NCI-H345 (cell line): ENCODE data around the gene KSR1.

ENCODE experiments used
- DNase-seq: peaks from one replicate; lab custom pipeline; 2025; lab: John Stamatoyannopoulos, UW

KSR1 gene

DNA sequence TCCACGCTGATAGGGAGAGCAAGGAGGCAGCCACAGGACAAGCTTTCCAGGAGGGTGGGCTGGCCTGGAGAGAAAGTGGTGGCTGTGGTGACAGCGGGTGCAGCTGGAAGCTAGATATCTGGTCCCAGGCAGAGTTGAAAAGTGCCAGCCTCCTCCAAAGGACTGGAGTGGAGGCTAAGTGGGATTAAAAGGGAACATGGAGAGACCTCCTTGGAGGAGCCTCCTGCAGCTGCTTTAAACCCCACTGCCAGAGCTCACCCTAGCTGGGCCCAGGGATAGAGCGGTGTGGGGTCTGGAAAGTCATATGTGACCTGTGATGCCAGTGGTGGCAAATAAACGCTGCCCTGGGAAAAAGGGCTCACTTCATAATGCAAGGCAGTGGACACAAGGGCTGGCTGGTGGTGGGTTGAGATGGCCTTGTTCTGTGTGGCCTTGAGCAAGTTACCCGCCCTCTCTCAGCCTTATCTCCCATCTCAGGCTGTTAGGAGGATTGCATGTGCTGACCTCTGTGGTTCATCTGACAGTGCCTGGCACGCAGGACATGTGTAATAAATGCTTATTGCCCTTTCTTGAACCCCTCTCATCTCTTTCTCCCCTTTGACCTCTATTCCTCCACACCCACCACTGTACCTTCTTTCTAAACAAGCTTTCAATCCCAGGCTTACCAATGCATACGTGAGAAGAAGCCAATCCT, 113.8 kb downstream of the KSR1 start:
- no peak for DNase-seq

DNA sequence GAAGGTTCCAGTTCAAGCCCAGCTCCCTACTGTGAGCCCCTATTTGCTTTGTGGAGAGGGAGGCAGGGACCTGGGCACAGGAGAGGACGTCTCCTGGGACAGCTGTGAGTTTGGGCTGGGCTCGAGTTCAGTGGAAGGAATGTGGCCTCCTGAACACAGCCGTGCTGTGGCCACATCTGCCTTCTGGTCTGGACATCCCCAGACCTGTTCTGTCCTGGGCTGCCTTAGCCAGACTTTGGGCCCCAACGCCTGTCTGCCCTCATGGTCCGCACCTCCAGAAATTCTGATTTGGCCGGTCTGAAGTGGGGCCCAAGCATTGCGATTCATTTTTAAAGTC, 114.3 kb downstream of the KSR1 start:
- DNase-seq: no peak

DNA sequence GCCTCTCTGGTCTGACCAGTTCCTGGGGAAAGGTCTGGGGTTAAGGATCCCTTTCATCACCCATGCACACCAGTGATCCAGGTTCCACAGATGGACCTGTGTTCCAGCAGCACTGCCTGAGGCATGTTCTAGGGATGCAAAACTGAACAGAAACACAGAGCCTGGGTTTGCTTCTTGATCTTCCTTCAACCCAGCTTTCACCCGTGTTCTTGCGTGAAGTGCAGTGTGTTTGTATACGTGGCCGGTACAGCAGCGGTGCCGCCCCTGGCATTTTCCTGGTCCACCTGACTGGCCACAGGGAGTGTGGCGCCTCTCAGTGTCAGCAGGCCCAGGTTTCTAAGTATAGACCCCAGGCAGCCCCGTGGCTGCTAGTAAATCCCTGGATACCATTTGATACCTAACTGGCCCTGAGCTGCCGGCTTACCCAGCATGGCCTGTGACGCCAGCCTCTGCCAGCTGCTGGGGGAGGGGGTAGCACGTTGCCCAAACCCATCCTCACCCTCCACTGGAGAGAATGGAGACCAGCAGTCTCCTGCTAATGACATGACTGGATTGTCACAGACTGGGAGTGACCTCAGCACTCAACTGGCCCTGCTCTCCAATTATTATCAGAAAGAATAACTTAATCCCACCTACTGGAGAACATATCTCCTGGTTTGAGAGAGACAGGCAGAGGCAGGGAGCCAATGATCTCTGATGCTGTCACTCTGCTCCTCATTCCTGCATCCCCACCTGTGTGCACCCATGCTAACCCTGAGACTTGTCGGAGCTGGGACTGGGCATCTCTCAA, 115.5 kb downstream of the KSR1 start:
- no peak for DNase-seq

DNA sequence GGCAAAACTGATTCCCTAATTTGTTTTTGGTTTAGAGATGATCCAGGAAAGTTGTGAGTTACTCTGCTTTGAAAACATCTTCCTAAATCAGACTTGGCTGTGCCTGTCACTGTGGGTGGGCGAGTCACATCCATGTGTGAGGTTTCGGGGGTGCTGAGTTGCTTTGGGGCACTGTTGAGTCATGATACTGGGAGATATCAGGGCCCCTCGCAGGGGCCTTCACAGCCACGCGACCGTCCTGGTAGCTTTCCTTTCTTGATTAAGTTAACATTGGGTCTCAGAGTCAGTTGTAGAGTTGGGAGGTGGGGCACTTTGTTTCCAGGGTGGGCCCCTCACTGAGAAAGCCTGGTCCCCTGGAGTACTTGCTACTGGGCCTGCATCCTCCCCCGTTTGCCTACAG, 116.4 kb downstream of the KSR1 start:
- DNase-seq: no peak

DNA sequence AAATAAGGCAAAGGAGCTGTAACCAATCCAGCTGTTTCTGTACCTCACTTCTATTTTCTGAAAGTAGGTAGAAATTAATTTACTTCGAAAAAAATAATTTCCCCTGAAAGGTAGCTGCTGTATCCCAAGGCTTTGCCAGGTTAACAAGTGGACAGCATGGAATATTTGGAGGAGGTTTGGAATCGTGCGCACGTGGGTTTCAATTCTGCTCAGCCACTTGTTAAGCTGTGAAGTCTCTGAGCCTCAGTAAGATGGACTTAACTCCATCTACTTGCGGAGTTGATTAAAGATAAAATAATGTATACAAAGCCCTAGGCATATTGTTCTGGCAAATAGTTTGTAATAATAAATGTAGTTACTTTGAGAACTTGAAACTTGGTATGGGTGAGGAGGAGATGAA, 117.3 kb downstream of the KSR1 start:
- DNase-seq: no peak

DNA sequence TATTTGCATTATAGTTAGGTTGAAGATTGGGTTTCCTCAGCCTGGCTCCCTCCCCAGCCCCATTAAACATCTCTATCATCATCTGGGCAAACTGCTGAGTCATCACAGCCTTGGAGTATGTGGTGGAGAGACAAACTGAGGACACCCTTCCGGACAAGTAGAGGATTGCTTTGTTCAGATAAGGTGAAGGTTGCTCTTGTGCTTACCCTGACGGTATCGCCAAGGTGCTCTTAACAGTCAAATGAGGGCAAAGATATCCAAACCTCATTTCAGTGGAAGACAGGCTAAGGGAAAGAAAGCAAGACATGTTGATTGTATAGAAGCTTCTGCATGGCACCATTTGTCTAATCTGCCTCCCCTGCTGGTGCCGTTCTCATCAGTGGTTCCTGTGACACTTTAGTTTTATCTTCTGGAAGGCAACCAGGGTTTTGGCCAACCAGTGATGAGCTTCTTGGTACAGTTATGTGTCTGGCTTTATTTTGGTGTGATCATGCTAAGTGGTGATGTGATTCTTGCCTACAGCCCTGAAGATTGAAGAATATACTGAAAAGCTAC, 117.8 kb downstream of the KSR1 start:
- no peak for DNase-seq

DNA sequence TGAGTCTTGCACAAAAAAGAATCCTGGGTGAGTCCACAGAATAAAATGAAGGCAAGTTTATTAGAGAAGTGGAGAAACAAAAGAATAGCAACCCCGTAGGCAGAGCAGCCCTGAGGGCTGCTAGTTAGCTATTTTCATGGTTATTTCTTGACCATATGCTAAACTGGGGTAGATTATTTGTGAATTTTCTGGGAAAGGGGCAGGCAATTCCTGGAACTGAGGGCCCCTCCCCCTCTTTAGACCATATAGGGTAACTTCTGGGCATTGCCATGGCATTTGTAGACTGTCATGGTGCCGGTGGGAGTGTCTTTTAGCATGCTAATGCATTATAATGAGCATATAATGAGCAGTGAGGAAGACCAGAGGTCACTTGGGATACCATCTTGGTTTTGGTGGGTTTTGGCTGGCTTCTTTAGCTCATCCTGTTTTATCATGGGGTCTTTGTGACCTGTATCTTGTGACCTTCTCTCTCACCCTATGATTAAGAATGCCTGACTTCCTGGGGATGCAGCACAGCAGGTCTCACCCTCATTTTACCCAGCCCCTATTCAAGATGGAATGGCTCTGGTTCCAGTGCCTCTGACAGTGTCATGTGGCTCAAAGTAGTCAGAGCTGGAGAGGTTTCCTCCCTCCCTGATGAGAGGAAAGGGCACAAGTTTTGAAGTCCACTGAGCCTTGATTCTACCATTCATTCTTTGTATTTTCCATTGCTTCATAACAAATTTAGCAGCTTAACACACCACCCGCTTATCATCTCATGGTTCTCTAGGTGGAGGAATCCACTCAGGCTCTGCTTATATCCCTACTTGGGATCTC, 119.1 kb downstream of the KSR1 start:
- DNase-seq: no peak

DNA sequence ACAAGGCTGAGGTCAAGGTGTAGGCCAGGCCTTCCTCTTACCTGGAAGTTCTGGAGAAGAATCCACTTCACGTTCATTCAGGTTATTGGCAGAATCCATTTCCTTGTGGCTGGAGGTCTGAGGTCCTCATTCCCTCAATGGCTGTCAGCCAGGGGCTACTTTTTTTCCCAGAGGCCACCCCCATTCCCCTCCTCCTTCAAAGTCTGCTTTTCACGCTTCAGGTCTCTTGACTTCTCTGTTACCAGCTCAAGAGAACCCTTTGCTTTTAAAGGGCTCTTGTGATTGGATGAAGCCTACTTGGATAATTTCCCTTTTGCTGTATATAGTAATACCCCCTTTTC, 119.6 kb downstream of the KSR1 start:
- no peak for DNase-seq

DNA sequence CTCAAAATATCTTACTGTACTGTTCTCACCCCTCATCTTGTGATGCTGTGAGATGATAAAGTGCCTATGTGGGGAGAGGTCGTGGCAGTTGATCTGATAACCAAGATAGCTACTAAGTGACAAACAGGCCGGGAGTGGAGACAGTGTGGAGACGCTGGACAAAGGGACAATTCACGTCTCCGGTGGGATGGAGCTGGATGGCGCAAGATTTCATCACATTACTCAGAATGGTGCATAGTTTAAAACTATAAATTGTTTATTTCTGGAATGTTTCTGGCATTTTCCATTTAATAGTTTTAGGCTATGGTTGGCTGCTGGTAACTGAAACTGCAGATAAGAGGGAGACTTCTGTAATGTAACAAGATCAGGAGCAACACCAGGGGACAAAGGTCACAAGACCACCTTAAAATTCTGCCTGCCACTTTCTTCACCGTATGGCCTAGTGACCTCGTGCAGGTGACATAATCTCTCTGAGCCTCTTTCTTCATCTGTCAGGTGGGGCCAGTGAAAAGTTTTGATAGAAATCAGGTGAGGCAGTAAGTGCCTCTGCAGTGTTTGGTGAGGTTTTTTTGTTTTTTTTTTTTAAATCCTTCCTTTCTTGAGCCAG, 120.3 kb downstream of the KSR1 start:
- no peak for DNase-seq

DNA sequence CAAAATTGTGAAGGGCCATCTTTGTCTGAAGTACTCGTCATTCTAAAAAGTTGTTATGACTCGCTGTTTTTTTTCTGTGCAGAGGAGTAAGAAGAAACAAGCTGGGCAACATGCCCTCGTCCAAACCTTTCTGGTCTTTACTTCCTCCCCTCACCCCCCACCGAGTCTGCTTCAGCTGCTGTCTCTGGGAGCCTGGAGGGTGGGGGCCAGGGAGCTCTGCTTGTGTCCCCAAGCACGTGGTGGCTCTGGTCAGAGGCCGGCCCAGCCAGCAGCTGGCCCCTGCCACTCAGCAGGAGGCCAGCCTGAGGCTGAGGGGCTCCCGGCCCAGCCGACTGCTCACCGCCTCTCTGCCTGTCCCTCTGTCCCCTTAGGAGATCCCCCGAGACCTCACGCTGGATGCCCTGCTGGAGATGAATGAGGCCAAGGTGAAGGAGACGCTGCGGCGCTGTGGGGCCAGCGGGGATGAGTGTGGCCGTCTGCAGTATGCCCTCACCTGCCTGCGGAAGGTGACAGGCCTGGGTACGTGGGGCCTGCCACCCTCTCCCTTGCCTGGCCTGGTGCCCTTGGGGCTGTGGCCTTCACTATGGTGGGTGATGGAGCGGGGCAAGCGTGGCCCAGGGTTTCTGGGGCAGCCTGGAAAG, 121.0 kb downstream of the KSR1 start:
- DNase-seq: no peak

DNA sequence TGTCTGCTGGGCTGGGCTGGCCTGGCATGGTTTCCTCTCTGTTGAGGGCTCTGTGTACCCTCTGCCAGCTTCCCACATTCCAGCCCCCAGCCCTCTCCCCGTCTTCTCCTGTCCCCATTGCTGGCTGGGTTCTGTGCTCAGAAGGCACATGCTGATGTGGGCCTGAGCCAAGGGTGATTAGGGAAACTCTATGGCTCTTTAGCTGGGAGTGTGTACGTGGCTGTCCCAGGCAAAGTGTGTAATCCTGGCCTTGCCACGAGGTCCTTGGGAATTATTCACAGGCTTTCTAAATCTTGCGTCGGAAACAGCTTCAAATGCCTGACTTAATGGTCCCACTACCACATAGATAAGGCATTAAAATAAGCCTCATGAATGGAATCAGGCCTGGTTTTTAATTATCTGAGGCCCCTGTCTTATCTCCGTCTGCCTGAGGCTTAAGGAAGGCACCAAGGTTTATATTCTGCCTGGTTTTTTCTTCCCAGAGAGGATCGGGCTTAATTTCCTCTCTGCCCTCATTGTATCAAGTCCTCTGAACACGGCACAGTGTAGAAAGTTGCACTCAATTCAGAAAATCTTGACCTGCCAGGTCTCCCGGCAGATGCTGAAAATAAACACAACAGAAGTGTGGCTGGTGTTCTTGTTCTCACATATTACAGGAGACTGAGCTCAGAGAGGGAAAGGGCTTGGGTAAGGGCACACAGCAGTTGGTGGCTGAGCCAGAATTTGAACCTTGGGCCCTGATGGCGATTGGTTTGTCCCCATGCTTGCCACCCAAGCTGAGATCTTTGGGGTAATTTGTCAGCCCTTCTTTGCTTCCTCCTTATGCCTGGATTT, 121.9 kb downstream of the KSR1 start:
- DNase-seq: no peak

DNA sequence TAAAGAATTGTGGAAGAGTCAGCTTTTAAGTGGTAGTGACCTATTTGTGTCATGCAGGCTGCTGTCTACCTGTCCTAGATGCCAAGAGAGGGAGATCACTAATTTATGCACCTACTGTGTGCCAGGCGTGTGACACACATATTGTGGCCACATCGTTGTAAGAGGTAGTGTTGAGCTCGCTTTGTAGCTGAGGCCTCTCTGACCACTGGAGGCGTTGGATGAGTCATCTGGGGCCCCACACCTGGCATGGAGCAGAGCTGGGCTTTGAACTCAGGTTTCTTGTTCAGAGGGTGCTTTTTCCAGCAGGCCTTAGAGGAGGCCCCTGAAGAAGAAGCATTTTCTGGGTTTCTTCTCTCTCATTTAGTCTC, 122.5 kb downstream of the KSR1 start:
- DNase-seq: no peak

DNA sequence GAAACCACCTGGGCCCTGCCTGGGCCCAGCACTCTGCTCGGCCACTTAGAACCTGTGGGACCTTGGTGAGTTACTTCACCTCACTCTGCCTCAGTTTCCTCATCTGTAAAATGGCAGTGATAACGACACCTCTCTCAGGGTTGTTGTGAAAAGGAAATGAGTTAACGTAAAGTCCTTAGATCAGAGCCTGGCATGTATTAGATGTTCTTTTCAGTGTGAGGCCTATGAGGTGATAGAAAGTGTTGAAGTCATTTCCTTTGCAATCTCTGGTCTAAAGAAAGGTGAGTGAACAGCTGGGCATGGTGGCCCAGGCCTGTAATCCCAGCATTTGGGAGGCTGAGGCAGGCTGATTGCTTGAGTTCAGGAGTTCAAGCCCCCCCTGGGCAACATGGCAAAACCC, 123.1 kb downstream of the KSR1 start:
- no peak for DNase-seq

DNA sequence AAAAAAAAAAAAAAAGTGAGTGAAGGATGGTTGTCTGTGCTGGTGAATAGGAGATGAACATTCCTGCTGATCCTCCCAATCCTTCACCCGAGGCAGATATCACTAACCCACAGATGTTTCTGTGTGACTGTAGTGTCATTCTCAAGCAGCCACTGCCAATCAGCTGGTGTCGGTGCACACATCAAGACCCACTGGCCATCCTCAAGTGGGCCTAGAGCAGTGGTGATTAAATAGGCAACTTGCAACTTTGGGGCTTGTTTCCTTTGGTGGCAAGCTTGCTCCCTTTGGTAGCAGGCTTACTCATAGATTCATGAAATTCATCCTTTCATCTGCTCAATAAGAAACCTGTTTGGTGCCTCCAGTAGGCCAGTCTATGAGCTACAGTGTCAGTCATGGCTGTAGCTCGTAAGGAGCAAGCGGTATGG, 123.7 kb downstream of the KSR1 start:
- no peak for DNase-seq

DNA sequence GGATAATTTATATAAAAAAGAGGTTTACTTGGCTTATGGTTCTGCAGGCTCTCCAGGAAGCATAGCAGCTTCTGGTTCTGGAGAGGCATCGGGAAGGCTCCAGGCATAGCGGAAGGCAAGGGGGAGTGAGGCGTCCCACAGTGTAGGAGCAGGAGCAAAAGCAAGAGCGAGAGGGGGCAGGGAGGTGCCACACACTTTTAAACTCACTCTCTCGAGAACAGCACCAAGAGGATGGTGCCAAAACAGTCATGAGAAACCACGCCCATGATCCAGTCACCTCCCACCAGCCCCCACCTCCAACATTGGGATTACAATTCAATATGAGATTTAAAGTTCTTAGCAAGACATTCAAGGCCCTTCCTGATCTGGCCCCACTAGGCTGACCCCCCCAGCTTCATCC, 124.8 kb downstream of the KSR1 start:
- DNase-seq: no peak

DNA sequence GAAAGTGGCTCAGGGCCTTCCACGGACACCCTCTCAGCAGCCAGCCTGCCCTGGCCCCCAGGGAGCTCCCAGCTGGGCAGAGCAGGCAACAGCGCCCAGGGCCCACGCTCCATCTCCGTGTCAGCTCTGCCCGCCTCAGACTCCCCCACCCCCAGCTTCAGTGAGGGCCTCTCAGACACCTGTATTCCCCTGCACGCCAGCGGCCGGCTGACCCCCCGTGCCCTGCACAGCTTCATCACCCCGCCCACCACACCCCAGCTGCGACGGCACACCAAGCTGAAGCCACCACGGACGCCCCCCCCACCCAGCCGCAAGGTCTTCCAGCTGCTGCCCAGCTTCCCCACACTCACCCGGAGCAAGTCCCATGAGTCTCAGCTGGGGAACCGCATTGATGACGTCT, 126.4 kb downstream of the KSR1 start:
- DNase-seq: no peak

DNA sequence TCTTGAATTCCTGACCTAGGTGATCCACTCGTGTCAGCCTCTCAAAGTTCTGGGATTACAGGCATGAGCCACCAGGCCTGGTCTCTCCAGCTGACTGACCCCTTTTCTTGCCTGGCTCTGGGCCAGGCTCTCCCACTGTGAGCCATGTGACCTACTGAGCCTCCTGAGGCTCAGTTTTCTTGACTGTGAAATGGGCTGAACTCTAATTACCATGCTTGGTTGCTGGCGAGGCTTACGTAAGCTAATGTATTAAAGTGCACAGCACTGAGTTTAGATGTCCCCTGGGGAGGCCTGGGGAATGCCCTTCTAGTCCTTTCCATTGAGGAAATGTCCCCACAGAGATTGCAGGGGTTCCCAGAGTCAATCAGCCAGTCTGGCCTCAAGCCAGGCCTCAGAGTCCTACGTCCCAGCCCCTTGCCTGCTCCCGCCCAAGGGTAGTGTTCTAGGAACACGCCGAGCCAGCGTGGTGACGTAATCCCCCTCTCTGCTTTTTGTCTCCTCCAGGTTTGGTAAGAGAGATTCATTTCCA, 129.0 kb downstream of the KSR1 start:
- DNase-seq: no peak

DNA sequence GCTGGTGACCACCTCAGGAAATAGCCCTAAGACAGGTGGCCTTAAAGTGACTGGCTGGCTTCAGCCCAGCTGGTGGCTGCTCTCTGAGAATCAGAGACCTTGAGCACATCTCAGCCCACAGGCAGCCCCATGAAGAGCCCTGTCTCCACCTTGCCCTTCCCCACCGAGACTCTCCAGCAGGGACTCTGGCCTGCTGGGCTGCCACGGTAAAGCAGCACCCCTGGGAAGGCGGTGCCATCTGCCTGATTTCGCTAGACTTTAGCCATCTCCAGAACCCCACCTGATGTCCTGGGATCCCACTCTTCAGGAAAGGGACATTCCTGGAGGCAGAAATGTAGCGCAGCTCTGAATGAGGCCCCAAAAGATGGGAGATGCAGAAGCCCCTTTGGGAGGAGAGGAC, 129.5 kb downstream of the KSR1 start:
- no peak for DNase-seq

DNA sequence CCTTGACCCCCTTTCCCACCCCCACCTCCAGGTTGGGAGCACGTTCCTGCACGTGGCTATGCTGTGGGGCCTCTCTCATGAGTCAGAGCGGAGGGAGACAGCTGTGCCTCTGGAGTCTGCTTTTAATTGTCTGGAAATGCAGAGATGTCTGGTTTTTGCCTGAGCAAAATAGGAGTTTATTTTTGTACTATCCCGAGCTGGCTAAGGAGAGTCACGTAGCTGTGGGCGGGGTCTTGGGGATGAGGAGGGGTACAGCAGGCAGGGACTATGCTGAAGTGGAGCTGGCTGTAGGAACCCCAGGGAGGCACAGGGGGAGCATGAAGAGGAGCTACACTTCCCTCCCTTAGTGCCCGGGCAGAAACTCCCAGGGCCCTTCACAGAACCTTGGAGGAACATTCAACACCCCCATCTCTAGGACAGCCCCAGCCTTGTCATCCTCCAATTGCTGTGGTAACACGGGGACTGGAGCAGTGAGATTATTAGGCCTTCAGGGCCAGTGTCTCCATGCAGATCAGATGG, 130.0 kb downstream of the KSR1 start:
- no peak for DNase-seq

DNA sequence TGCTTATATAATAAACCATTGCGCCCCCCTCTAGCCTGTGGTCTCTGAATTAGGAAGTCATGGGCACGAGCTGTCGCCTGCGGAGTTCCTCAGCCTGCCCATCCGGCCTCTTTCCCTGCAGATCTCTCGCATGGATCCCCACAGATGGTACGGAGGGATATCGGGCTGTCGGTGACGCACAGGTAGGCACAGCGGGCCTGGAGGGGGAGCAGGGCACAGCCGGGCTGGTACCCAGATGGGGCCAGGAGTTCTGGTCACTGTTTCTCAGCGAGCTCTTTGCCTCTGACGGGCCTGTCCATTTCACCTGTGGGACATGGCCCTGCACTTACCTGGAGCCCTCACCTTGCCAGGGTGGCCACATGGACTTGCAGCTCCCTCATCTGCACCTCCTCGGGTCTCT, 132.1 kb downstream of the KSR1 start:
- no peak for DNase-seq

DNA sequence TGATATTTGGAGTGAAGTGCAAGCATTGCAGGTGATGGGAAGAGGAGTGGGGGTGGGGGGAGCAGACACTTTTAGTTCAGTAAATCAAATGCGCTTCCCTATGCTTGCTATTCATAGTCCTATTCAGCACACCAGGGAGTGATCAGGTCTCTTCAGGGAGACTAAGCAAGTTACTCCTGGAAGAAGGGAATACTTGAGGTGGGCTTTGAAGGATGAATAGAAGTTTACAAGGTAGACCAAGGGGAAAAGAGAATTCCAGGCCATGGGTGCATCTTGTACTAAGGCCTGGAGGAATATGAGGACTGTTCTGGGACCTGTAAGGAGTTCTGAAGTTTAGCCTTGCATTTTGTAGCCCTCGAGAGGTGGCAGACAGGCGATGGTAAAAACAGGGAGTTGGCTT, 134.6 kb downstream of the KSR1 start:
- no peak for DNase-seq
